ENCODE measurements around the gene DUSP21.

DNA sequence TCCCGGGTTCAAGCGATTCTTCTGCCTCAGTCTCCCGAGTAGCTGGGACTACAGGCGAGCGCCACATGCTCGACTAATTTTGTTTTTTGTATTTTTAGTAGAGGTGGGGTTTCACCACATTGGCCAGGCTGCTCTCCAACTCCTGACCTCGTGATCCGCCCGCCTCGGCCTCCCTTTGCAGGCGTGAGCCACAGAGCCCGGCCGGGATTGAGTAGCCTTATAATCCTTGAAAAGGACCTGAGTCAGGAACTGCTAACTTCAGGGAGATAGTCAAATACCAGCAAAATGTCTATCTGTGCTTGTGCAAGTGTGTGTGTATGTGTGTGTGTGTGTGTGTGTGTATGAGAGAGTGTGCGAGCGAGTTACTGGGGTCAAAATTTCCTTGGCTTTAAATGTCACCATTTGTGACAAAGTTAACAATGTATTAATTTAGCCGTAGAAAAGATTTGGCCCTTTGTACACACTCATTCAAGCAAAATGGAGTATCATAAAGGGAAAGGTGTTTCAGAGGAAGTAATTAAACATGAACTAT, 27.4 kb downstream of the DUSP21 start:
- TF ChIP-seq, protein P1, sequence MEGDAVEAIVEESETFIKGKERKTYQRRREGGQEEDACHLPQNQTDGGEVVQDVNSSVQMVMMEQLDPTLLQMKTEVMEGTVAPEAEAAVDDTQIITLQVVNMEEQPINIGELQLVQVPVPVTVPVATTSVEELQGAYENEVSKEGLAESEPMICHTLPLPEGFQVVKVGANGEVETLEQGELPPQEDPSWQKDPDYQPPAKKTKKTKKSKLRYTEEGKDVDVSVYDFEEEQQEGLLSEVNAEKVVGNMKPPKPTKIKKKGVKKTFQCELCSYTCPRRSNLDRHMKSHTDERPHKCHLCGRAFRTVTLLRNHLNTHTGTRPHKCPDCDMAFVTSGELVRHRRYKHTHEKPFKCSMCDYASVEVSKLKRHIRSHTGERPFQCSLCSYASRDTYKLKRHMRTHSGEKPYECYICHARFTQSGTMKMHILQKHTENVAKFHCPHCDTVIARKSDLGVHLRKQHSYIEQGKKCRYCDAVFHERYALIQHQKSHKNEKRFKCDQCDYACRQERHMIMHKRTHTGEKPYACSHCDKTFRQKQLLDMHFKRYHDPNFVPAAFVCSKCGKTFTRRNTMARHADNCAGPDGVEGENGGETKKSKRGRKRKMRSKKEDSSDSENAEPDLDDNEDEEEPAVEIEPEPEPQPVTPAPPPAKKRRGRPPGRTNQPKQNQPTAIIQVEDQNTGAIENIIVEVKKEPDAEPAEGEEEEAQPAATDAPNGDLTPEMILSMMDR (IDR thresholded peaks at IDR 0.05; ENCODE audit: low read length): no peak
- TF ChIP-seq EZH2 (IDR thresholded peaks at IDR 0.05; ENCODE audit: borderline replicate concordance, low read length): no peak

Measured in OCI-LY1 (cell line).